Measurements from ENCODE around the gene TNFAIP8L3. TPM values are rescaled to one million over a fixed set of nuclear protein-coding genes. Genes with fewer than 3 reads are reported as not detected.

Gene TNFAIP8L3
- total RNA-seq, 1 donor from 2014 or later, result 7.4 TPM

DNA sequence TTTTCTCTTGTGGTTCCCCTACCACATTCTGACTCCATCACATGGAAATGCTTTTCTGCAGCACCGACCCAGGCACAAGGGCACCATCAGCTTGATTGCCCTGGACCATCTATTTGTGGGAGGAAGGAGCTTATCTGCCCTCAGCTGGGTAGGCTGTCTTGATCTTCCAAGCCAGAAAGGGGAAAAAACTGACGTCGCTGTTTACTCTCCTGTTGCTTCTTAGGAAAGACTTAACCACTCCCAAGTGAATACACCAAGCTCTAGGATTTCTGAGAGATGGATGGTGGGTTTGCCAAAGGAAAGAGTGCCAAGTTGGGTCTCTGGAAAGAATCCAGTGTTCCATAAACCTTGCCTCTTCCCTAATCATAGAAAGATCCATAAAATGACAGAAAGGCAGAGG lies 4.0 kb downstream of the TNFAIP8L3 start:
- no peak for DNase-seq (ENCODE audit: low spot score)

DNA sequence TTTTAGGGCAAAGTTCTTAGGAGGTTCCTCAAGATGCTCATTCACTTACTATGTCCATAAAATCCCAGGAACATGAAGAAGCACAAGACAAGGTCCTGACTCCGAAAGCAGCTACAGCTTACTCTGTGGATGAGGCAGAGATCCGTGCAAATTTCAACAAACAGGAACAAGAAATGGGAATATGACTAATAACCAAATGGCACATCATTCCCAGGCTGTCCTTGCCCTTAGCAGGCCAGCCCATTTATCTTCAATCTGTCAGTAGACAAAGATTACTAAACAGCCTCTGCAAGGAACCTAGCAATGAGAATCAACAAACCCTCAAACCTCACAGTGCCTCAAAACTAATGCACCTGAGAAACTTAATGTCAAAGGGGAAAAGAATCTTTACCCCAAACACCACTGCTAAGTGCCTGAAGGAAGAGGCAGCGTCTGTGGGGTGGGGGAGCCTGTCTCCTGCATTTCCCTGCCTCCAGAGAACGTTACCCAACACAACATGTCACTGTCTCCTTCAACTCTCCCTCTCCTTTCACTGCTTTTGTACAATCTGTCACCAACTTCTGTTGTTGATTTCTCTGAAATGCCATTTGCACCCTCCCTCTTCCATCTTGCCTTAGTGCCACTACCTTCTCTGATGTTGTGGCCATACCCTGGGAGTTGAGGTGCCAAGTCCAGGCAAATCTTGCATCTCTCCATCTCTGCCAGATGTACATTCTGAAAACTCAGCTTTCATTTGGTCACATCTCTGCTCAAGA lies 4.8 kb downstream of the TNFAIP8L3 start:
- DNase-seq (ENCODE audit: low spot score), result no peak

DNA sequence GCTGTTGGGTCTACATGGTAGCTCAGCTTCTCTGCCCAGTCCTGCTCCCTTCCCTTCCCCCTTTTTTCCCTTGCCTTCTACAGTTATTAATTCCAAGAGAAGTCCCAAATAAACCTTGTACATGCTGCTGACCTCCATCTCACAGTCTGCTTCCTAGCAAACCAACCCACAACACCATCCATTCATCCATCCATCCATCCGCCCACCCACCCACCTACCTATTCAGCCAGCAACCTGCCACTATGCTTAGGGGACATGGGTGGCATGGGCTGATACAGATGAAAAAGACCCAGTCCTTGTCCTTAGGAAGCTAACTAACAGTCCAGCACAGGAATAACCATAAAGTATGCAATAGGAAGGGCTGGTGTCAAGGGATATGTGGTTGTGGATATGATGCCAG lies 5.7 kb downstream of the TNFAIP8L3 start:
- no peak for DNase-seq (ENCODE audit: low spot score)

DNA sequence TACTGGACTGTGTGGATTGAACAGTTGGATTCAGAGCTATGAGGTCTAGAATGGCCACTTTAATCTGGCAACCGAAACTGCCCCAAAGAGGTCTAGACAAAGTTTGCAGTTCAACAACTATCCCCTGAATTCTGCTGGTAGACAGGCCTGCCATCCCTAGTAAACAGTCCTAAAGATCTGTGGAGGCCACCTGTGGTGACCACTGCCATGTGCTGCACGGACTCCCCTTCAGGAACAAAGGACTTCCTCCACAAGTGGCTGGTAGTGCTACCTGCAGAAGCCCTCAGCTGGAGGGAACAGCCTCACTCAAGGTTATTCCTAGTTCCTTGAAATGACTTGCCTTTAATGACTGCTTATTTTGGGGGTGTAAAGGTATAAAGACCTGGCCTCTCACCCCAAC lies 6.1 kb downstream of the TNFAIP8L3 start:
- DNase-seq (ENCODE audit: low spot score), result no peak

DNA sequence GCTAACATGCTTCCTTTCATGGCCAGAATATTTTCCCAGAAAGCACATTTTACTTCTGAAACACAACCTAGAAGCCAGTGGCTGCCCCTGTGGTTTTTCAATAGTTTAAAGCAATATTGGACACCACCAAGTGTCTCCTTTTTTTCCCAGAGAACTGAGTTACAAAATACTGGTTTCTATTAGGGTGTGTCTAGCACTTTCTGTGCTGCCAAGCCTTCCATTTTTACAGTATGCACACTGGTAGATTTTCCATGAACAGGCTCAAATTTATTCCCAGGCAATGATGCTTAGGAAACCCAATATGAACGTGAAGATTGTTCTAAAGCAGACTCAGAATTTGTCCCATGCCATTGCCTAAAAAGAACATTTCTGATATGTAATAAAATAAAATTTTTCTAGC lies 7.2 kb downstream of the TNFAIP8L3 start:
- DNase-seq (ENCODE audit: low spot score), result no peak

DNA sequence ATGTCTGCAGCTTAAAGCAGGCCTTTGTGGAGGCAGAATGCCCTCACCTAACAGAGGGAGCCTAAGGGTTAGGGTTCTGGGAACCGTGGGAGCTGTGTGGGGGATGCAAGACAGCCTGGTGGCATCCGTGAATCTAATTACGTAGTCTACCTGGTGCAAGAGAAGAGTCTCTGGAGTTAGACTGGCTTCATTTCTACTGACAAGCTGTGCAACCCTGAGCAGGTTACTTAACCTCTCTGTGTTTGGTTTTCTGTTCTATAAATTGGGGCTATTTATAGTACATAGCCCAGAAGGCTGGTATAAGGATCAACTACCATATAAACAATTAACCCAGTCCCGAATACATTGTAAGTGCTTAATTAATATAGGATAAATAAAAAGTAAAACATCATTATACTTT lies 8.3 kb downstream of the TNFAIP8L3 start:
- no peak for DNase-seq (ENCODE audit: low spot score)

DNA sequence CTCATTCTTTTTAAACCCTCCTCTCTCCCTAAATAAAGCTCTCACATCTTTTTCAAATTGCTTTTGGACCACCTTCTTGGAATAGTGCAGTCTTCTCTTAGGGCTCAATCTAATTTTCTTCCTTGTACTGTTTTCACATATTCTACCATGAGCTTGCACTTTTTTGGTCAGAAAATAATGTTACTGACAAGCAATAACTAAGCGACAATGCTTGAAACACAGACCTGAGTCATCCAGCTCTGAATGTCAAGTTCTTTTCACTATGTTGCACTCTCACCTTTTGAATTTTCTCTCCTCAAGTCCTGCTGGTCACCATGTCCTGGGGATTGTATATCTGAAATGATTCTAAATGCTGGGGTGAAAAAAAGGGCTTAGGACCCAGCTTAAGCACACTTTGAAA lies 8.9 kb downstream of the TNFAIP8L3 start:
- DNase-seq (ENCODE audit: low spot score), result no peak

DNA sequence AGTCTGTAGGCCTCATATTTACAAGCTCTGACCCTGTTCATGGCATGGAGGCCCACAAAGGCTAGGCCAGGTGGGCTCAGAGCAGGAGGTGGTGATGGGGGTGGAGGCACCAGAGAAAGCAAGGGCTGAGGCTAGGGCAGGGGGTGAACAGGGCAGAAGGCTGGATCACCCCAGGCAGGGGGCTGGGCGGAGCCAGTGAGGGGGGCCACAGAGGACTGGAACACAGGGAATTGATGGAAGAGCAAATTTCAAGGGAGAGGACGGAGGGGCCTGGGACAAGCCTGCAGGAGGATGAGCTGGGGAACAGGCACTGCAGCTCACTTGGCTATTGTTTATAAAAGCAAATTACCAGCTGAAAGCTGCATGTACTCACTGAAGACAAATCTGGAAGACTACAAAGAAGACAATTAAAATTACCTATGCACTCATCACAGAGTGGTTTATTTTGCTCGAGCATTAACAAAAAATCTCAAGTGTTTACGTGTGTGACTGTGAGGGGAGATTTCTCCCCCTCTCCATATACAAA lies 11.0 kb downstream of the TNFAIP8L3 start:
- DNase-seq (ENCODE audit: low spot score), result no peak

DNA sequence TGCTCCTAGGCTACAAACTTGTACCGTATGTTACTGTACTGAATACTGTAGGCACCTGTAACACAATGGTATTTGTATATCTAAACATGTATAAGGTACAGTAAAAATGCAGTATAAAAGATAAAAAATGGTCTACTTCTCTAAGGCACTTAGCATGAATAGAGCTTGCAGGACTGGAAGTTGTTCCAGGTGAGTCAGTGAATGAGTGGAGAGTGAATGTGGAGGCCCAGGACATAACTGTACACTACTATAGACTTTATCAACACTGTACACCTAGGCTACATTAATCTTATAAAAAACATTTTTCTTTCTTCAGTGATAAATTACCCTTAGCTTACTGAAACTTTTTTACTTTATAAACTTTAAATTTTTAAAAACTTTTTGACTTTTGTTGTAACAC lies 12.5 kb downstream of the TNFAIP8L3 start:
- no peak for DNase-seq (ENCODE audit: low spot score)

DNA sequence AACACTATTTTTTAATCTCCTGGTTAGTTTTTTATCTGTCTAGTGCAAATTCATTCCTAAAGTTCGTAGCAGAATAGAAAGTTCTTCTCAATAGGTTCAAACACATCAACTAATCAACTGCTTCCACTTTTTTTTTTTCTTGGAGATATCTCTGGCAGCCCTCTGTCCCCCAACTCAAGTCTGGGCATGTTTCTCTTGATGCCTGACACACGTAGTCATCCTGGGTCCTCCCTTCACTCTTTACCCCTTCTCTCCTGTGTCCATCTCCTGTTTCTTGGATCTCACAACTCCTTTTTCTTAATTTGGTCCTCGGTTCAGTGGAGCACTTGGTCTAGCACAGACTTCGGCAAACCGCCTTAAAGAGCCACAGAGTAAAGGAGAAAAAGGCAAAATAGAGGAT lies 14.4 kb downstream of the TNFAIP8L3 start:
- no peak for DNase-seq (ENCODE audit: low spot score)

DNA sequence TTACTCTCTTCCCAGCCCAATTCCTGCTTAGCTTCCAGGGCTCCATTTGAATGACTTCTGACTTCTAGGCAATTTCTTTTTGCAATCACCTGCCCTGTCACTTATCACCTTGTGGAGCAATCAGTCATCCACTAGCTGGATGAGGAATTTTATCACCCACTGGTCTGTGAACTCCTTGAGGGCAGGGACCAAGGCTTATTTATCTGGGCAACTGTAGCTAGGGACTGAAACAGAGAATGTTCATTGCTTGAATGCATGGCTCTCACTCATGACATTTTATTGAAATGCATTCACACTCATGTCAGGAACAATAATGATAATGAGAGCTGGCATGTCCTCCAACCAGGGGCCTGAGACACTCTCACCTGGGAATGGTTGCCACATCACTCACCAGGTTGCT lies 15.5 kb downstream of the TNFAIP8L3 start:
- no peak for DNase-seq (ENCODE audit: low spot score)

DNA sequence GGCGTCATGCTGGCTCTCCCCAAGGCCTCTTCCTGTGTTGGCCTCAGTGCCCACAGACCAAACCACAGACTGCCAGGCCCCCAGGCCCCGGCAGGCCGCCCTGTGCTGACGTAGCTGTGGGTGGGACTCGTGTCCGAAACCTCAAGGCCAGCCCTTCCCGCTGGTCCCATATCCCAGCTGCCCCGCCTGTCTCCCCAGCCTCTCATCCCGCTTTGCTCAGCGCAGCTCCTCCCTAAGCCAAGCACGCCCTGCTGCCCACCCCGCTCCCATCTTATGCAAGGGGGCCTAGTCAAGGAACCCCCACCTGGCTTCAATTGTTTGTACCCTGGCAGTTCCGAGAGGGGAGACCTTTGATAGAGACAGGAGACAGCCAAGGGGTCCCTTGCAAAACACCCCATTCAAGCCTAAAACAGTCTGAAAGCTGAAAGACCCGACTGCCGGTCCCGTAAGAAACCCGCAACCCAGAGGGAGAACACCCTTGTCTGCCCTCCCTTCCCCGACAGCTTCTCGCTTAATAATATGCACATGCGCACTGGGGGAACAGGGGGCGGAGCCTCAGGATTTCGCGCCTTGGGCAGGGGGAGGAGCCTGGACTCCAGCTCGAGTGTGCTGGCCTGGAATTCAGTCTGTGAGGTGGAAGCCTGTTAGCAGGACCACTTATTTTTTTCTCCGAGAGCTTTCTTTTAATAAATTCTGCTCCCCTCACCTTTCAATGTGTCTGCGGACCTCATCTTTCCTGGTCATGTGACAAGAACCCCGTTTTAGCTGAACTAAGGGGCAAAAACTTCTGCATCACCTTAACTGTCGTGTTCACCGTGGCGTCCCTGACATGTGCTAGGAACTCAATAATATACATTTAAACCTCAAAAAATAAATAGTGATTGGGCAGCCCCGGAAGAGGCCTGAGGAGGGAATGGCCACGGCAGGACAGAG lies 17.2 kb downstream of the TNFAIP8L3 start:
- DNase-seq (ENCODE audit: low spot score), result no peak

DNA sequence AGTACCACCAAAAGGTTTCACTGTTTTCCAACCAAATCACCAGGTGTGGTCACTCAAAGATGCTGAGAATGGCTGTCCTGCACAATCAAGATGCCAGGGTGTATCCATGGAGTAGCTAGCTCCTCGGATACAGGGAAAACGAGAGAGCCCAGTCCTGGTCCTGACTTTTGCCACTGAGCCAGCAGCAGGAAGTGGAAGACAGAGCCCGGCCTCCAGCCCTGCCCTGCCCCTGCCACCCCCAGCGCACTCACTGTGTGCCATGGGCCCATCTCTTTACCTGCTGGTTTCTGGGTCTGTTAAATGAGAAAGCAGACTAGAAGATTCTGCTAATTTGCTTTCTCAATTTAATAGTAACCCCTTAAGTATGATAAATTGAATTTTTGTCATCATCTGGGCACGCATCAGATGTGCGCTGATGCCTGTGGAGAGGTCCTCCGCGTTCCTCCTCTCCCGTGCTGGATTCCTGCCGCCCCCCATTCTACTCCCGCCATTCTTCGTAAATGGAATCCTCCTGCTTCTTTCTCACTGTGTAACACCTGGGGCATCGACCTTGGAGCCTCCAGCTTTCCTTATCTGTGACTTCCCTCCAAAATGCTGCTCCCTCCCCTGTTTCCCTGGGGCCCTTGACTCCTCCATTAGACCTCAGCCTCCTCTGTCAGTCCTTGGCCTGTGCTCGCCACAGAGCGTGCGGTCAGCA lies 18.0 kb downstream of the TNFAIP8L3 start:
- DNase-seq (ENCODE audit: low spot score), result no peak

DNA sequence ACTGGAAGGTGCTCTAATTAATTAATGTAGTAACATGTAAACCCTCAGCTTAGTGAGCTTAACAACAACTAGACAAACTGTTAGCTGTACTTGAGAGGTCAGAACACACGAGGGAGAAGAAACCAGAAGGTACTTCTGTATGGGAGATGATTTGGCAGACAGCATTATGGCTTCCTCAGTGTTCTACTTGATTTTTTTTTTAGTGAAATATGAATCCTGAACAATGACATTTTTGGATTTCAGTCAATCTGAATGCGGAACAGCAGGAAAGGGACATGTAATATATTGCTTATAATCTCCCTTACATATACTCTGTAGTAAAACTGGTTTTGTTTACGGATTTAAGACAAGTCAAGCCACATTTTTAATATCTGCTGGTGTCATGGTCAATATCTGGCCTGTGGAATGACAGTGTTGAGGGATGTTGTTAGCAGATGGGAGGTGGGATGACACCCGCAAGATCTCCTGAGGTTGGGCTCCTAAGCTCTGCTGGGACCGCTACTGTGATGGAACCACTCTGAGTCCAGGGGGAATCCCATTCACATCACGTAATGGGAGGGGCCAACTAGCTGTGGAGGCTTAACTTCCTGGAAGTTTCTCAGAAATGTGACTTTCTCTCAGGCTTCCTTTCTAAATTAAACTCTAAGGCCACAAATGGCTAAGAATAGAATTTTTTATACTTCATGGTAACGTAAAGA lies 18.7 kb downstream of the TNFAIP8L3 start:
- no peak for DNase-seq (ENCODE audit: low spot score)

DNA sequence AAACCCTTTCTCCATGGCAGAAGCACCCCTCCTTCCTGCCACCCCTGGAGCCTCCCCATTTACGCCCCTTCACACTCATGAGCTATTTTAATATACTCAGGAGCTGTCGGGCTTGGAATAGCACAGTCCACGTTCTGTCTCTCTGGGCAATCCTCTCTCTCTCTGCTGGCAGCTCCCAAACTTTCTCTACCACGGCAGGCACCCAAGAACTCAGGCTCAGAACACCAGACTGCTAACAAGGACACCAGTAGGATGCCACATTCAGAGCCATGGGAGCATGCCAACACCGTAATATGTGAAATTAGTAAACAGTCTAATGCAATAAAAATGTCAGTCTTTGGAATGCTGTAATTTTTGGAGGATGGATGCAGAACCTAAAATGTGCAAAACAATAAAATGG lies 19.3 kb downstream of the TNFAIP8L3 start:
- DNase-seq (ENCODE audit: low spot score), result no peak

DNA sequence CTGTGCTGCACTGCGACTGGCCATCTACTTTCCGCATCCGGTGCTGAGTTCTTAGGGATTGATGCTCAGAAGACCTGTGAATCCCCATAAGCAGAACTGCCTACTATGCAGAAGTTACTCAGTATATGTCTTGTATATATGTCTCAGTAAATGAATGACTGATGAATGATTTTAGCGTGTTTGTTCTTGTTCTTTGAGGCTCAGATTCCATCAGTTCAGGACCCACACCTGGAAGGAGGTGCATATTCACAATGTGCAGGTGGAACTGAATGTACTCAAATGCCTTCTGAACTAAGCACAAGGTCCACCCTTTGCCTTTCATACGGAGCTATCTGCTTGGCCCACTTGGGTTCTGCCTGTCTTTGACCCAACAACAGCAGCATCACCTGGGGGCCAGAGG lies 19.8 kb downstream of the TNFAIP8L3 start:
- no peak for DNase-seq (ENCODE audit: low spot score)

DNA sequence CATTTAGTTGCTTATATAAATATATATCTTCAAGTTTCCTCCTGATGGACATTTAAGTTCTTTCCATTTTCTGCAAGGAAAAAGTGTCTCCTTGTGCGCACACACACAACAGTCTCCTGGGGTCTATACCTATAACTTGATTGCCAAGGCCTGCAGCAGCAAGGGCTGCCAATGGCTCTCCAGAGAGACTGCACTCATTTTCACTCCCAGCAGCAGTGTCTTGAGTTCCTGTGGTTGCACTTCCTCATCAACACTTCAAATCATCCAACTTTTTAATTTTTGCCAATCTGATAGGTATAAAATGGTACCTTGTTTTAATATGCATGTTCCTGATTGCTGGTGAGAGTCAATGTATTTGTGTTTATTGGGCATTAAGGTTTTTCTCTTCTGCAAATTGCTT lies 23.1 kb downstream of the TNFAIP8L3 start:
- DNase-seq (ENCODE audit: low spot score), result no peak

DNA sequence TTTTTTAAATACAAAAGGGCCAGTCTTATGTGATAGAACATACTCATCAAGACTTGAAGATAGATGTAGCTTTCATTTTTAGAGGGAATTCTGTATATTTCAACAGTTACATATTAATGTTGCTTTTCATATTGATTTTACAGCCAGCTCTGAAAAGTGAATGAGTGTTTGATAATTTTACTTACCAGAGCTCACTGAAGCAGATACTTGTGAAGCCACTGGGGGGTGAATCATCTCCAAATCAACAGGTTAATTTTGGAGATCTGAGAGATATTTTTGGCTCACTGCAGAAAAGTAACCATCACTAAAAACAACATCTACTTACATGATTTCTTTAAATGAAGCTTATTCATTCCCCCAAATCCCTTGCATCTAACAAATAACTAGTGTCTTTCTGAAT lies 24.7 kb downstream of the TNFAIP8L3 start:
- no peak for DNase-seq (ENCODE audit: low spot score)

DNA sequence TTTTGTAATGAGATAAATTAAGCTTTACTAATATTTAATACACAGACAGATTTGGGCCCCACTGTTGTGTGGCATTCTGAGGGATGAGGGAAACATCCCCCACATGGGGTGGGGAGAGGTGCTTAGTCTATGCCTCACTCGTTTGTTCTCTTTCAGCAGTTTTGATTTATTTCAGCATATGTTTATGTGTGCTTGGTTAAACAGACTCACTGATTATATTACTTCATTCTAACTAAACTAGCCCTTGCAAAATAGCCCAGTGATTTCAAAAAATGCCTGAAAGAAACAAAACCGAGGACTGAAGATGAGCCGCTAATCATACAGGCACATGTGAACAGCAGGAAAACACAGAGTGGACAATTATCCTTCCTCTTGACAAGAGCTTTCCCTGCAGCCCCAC lies 27.2 kb downstream of the TNFAIP8L3 start:
- DNase-seq (ENCODE audit: low spot score), result no peak

DNA sequence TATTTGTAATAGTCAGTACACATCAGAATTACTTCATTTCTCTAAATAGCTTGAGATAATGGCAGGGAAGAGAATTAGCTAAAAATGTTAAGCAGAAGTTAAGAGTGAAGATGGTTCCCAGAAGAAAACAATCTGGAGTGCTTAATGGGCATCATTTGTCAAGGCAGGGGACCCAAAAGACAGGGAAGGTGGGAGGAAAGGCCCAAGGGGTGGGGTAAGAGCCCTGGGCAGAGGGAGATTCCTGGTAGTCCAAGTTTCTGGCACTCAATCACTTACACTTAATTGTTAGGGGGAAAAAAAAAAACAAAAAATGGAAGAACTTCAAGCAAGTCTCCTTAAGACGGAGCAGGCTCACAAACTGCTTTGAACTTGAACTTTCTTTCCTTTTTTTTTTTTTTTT lies 28.9 kb downstream of the TNFAIP8L3 start:
- DNase-seq (ENCODE audit: low spot score), result no peak

DNA sequence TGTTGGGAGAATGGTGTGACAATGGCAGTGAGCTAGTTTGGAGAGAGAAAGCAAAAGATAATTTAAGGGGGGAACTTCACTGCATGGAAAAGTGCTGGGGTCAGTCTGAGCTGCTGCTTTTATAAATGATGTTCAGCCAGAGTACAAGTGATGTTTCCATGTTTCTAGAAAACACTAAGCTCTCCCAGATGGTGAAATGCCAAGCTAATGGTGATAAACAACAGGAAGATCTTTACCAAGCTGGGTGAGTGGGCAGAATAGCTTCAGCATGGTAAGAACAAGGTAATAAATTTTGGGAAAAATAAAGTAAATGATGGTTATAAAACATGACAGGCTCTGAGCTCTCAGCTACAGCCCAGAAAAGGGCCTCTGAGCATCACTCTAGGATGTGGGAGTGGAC lies 29.4 kb downstream of the TNFAIP8L3 start:
- DNase-seq (ENCODE audit: low spot score), result no peak
